GM10248 (cell line): Measurements from ENCODE around the gene RBM28.

Source experiments
- CTCF ChIA-PET: fragments of 300-600 bp; sonication (Branson Sonifier 250); formaldehyde crosslinking; extraction: SDS; loops from one replicate; lab custom pipeline; 2021; ENCODE audit warnings: antibody characterized with exemption; lab: Yijun Ruan, JAX
- POLR2A ChIA-PET: fragments of 350-650 bp; sonication (Branson Sonifier 250); formaldehyde crosslinking; extraction: SDS; loops from one replicate; lab custom pipeline; 2020; ENCODE audit warnings: antibody characterized with exemption; lab: Yijun Ruan, JAX
- DNase-seq: peaks from one replicate; pipeline ENCODE4 v3.0.0; 2012; ENCODE audit errors: extremely low spot score
- CTCF ChIP-seq: IDR thresholded peaks from 2 replicates; pipeline ENCODE4 v1.5.1; 2012; ENCODE audit warnings: mild to moderate bottlenecking, low read depth; ENCODE audit errors: extremely low read depth, missing control alignments, control extremely low read depth

RBM28 gene

GRCh38 chr7:128364166-128364870 is 20.6 kb upstream of the RBM28 start:
- no peak for TF ChIP-seq CTCF
- CTCF ChIA-PET: interaction anchor here (1.7 kb wide), 1 partner anchor 17 kb away, joined by 6 read pairs; no protein-coding TSS in a partner anchor
- POLR2A ChIA-PET: no interaction called here
- DNase-seq: no peak

GRCh38 chr7:128363261-128363721 is 19.6 kb upstream of the RBM28 start:
- DNase-seq: no peak
- CTCF ChIA-PET: no interaction called here
- no peak for TF ChIP-seq CTCF
- POLR2A ChIA-PET: no interaction called here

- POLR2A ChIA-PET: no interaction called here
These were observed 19.0 kb upstream of the RBM28 start for GRCh38 chr7:128362670-128363069.

GRCh38 chr7:128361411-128362379 is 18.0 kb upstream of the RBM28 start, which contains the start of gene PRRT4:
Gene PRRT4, minus strand, starts transcription at chr7:128361690.
- TF ChIP-seq CTCF: no peak
- CTCF ChIA-PET: interaction anchor here (1.0 kb wide), 1 partner anchor 20 kb away, joined by 3 read pairs; no protein-coding TSS in a partner anchor
- DNase-seq: peak; percentile 50
- POLR2A ChIA-PET: no interaction called here

More at GRCh38 chr7:128362670-128363069, 19.0 kb upstream of the RBM28 start:
- CTCF ChIA-PET: interaction anchor here (1.0 kb wide), 1 partner anchor 19 kb away, joined by 3 read pairs; no protein-coding TSS in a partner anchor
- no peak for DNase-seq
- TF ChIP-seq CTCF: no peak

GRCh38 chr7:128360359-128360678 is 16.6 kb upstream of the RBM28 start:
- DNase-seq: no peak
- TF ChIP-seq CTCF: no peak
- POLR2A ChIA-PET: no interaction called here
- CTCF ChIA-PET: no interaction called here

- ChIA-PET CTCF (interaction anchor here (4.6 kb wide), 1 partner anchor 12 kb away, joined by 35 read pairs; no protein-coding TSS in a partner anchor), POLR2A (no interaction called here)
- no peak for DNase-seq
- no peak for TF ChIP-seq CTCF
These were observed 16.2 kb upstream of the RBM28 start for GRCh38 chr7:128359939-128360338.
